AG10803 (cell line): ENCODE results near the gene SBSN.
A peak's percentile ranks its signal among the peaks of the same experiment; 100 is the strongest.

ENCODE experiments used
- DNase-seq: peaks from one replicate; pipeline ENCODE4 v3.0.0; 2010; ENCODE audit warnings: low read depth
- H3K4me3 ChIP-seq: 2 replicates; pipeline ENCODE4 v1.5.1; 2011; ENCODE audit warnings: mild to moderate bottlenecking, low read length, control low read depth
- CTCF ChIP-seq: conservative IDR thresholded peaks from 2 replicates; pipeline ENCODE4 v1.5.1; 2011; ENCODE audit warnings: mild to moderate bottlenecking, low read length, control low read depth, inconsistent platforms

The SBSN gene

DNA sequence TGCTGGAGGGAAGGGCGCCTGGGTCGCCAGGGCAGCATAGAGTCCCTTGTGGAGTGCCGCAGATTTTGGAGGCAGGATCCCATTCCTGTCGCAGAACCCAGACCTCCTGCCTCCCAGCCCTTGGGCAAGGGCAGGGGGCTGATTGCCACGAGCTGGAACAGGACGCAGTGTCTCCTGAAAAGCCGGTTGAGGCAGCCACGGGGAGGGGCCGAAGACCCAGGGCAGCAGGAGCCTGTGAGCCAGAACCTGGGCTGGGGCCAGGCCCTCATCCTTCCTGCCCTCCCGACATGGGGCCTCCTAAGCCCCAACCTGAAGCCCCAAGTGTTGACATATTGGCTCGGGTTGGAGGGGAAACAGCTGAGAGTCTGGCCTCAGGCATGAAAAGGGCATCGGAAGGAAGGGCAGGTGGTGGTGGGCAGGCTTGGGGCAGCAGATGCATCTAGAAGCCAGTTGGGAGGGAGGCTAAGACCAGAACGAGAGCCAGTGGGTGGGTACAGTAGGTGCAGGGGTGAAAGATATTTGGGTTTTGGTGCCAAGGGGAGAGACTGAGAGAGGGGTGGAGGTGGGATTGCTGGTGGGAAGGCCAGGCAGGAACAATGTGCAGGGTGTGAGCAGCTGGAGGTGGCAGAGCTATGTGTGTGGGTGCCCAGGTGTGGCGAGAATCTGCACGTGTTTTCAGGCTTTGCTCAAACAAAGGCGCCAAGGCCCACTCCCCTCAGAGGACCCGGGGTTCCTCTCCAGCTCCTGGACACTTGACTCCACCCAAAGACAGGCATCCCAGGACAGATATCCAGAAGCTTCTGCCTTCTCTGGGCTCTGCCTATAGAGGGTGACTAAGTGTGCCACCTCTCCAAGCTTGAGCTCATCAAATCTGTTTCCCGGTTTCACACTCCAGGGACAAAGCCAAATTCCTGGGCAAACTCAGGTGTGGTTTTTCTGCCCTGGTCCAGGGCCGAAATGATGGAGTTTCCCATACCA lies 1.4 kb upstream of the SBSN start:
- DNase-seq = no peak
- no peak for TF ChIP-seq CTCF

DNA sequence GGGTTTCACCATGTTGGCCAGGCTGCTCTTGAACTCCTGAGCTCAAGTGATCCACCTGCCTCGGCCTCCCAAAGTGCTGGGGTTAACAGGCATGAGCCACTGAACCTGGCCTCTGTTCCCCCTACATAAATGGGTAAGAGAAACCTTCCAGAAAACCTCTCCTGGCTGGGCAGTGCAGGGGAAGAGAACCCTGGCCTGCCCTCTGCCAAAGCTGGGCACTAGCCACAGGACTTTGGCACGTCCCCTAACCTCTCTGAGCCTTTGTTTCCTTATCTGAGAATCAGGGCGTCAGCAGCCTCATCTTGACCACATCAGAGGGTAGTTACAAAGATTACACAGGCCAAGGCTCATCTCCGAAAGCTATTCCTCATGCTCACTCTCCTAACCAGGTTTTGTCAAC lies 2.2 kb downstream of the SBSN start:
- no peak for TF ChIP-seq CTCF

More for the DNA sequence above, 1.4 kb upstream of the SBSN start:
- no peak overlapping the region for H3K4me3 ChIP-seq

DNA sequence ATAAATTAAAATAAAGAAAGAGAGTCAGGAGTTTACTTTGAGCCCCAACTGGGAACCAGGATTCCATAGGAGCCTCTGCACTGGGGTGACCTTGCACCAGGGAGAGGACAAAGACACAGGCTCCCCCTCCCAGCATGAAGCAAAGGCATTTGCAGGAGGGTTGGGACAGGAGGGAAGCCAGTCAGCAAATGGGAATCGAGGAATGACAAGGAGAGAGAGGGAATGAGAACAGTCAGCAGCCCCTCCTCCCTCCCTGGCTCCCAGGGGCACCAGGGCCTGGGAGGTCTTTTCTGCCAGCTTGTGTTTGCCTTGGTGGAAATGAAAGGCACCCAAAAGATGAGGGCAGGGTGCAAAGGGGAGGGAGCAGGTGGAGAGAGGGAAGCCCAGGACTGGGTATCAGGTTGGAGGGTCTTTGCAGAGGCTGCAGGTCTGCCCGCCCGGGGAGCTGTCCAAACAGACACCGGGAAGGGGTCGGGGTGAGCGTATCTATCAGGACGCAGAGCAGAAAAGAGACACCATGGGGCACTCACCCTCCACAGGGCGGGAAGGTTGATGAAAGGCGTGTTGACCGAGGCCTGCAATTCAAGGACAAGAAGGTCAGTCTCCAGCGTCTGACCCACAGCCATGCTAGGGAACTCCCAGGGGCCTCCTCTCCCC lies 3.8 kb downstream of the SBSN start:
- no peak overlapping the region for H3K4me3 ChIP-seq
- TF ChIP-seq CTCF = no peak
- no peak for DNase-seq

More for the DNA sequence above, 2.2 kb downstream of the SBSN start:
- no peak for DNase-seq
- no peak overlapping the region for H3K4me3 ChIP-seq

GRCh38 chr19:35522745-35523327 lies 5.3 kb downstream of the SBSN start:
- DNase-seq = no peak
- H3K4me3 ChIP-seq = no peak overlapping the region
- no peak for TF ChIP-seq CTCF

- H3K4me3 ChIP-seq = no peak overlapping the region
- no peak for DNase-seq
- TF ChIP-seq CTCF = no peak
Observed at GRCh38 chr19:35521124-35521743, 6.9 kb downstream of the SBSN start.

GRCh38 chr19:35519291-35519690 lies 8.8 kb downstream of the SBSN start:
- no peak for TF ChIP-seq CTCF
- no peak overlapping the region for H3K4me3 ChIP-seq
- DNase-seq = peak; percentile 48
